Stimulated activated CD4-positive, alpha-beta T cell treated with anti-CD3 and anti-CD28 coated beads, Interleukin-12 subunit alpha, Interleukin-12 subunit beta, amount 100 ng/mL, for 48 hours (primary cell): ENCODE results near the gene NPAT.
A peak's percentile ranks its signal among the peaks of the same experiment; 100 is the strongest.
"Not testable (repeated sequence)": the region's sequence is repeated elsewhere in the genome, so short reads cannot be mapped to it uniquely, and the experiment has no call there.

Experiments used
- DNase-seq, 3 donors: peaks; one replicate each; pipeline ENCODE4 v3.0.0-alpha.2; 2020; ENCODE audit warnings: low read depth in 2 of 3, low spot score in 1 of 3

NPAT gene

DNA sequence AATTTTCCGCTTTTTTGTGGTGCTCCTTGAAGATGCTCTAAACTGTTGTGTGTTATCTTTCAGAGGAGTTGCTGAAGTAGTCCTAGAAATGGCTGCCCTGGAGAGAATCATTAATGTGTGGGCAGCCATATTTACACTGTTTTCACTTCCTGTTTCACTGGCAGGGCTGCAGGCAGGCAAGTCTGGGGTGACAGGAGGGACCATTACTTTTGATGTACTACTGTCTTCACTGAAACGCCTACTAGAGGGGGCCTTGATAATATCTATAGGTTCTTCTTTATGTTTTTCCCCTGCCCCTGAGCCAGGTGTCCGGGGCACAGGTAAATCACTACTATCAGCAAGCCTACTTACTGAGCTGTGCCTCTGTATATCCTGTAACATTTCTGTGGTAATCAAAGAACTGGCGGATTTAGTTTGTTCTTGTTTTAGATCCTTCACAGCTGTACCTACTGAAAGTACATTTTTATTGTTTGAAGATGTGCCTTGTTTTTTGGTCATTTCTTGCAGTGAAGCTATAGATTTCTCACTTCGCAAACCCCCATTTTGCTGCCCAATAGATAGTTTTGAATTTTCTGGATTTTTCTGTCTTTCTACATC lies 61.4 kb downstream of the NPAT start:
- DNase-seq = no peak

DNA sequence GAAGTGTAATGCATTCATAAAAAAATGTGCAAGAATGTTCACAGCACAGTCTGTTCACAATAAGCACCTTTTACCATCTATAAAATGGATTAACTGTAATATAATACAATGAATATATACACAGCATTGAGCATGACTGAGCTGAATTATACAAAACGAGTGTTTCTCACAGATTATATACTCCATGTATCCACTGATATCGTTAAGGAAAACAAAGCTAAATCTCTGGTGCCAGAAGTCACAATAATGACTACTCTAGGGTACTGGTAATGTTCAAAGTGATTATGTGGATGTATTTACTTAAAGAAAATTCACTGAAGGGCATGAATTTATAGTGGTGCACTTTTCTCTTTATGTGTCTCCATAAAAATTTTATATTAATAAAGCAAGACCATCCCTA lies 67.8 kb downstream of the NPAT start:
- no peak for DNase-seq

DNA sequence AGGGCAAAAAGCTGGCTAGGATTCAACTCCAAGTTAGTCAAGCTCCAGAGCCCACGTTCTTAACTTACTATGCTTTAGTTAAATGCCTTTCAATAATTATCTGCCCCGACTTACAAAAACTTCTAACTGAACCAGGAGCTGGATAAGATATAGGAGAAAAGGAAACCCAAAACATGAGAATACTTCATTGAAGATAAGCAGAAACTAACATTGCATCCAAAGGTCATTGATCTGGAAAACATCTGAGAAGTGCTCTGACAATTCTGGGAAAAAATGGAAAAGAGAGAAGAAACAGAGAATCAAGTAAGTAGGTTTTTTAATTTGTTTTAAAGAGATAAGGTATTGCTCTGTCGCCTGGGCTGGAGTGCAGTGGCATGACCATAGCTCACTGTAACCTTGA lies 73.9 kb downstream of the NPAT start:
- no peak for DNase-seq

DNA sequence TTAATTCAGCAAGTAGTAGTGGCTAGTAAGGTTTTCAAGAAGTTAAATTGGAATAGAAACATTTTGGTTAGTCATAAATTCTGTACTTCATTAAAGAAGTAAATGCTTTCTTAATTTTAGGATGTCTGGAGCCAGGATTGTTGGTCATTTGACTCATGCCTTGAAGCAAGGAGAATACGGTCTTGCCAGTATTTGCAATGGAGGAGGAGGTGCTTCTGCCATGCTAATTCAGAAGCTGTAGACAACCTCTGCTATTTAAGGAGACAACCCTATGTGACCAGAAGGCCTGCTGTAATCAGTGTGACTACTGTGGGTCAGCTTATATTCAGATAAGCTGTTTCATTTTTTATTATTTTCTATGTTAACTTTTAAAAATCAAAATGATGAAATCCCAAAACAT lies 75.3 kb downstream of the NPAT start:
- no peak for DNase-seq

DNA sequence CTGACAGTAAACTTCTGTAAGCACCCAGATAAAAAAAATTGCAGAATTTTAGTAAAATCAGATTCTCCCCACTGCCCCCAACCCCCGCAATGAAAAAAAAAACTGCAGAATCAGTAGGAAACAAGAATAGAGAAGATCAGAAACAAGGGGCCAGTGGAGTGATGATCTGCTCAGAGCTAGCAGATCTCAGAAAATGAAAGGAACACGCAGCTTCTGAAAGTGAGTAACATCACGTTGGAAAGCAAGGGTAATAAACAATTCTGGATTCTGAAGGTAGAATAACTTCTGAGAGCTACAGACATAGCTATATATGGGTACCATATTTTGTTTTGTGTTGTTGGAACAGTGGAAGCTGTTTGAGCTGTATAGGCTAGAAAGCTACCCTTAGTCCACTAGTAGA lies 77.8 kb downstream of the NPAT start:
- no peak for DNase-seq

DNA sequence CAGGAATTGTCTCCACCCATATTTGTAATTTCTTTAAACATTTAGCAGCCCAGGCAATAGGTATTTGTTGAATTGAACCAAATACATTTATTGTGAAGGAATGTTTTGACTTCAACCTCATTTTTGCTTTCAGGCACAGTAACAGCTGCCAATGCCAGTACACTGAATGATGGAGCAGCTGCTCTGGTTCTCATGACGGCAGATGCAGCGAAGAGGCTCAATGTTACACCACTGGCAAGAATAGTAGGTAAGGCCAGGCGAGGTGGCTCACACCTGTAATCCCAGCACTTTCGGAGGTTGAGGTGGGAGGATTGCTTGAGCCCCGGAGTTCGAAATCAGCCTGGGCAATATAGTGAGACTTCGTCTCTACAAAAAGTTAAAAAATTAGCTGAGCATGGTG lies 80.1 kb downstream of the NPAT start:
- no peak for DNase-seq

DNA sequence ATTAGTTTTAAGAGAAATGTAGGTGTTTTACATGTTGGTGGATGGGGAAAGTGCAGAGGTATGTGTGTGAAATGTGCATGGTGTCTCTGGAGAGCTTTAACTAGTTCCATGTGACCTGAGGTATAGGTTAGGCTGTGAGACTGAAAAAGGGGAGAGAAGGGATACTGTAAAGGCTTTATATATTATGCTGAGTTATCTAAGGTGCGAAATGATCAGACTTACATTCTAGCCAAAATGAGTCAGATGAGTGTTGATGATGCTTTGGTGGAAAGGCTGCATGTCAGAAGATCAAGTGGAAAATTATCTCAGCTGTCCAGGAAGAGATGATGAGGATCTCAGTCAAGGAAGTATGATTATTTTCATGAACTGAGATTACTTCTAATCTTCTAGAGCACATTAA lies 85.2 kb downstream of the NPAT start:
- DNase-seq = no peak

DNA sequence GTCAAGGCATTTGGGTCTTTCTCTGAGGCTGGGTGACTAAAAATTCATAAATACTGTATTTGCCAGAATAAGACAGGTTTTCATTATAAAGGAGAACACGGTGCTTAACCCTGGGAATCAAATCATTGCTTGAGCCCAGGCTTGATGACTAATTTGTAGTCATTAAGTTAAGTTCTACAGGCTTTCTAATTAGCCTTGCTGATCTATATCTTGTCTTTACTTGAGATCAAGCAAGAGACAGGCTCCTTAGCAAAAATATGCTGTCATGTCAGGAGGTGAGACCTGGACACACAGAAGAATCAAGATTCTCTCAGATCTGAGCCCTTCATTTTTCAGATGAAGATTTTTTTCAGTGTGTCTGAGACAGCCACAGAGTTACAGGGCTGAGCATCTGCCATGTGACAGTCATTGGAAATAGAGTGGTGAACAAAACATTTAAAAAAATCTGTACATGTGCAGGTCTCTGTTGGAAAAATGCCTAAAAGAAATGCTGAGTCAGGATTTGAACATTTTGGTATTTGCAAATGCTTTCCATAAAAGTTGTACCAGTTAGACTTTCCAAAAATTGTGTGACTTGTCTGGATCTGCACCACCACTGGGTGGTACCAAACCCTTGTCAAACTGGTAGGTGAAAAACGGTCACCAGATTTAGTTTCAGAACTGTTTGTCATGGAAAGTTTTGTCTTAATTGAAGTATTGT lies 86.4 kb downstream of the NPAT start:
- peak in 1 of 3 donors; percentile 23 for DNase-seq

DNA sequence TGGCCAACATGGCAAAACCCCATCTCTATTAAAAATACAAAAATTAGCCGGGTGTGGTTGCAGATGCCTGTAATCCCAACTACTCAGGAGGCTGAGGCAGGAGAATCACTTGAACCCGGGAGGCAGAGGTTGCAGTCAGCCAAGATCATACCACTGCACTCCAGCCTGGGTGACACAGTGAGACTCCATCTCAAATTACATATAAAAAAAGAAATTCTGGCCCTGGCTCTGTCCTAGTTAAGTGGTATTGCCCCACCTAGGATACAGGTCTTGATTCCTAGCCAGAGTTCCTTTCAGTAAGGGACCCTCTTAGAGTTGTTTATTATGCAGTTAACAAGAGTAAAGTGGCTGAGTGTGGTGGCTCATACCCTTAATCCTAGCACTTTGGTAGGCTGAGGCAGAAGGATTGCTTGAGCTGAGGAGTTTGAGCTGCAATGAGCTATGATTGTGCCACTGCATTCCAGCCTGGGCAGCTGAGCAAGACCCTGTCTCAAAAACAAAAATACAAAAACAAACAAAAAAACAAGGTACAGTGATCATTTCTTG lies 89.4 kb downstream of the NPAT start:
- not testable (repeated sequence) for DNase-seq

DNA sequence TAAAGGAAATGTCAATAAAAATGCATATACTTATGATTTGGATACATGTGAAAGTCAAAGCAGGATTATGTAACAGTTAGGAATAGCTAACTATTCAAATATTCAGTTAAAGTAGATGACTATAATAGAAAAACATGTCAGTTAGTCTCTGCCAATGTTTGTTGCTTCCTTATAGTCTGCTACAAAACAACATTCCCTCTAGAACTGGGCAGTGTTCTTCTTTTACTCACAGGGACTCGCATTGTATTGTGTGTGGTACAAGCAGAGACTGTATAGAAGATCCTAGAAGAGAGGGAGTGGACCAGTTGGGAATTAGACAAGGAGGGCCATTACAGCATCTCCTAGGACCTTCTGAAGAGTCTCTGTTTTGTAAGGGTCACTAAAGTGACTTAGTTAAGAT lies 90.4 kb downstream of the NPAT start:
- DNase-seq = no peak

DNA sequence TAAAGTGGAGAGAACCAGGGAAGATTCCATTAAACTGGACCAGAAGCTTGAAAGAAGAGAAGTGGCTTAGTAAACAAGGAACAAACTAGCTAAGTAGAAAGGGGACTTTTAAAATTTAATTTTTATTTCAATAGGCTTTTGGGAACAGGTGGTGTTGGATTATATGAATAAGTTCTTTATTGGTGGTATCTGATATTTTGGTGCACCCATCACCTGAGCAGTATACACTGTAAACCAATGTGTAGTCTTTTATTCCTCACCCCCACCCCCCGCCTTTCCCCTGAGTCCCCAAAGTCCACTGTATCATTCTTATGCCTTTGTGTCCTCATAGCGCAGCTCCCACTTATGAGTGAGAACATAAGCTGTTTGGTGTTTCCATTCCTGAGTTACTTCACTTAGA lies 93.7 kb downstream of the NPAT start:
- no peak for DNase-seq

DNA sequence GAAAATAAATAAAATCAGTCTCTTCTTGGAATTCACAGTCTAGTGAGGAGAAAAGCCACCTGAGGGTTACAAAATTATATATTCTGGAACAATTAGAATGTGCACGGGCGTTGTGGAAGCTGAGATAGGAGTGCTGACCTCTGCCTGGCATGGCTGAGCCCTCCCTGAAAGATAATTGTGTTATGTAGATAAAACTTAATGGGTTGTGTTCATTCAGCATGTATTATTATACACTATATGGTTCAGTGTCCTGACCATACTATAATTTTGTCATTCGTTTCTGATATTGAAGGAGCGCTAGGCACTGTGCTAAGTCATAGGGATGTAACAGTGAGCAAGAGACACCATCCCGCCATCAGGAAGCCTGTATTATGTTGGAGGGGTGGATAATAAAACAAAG lies 97.3 kb downstream of the NPAT start:
- no peak for DNase-seq

DNA sequence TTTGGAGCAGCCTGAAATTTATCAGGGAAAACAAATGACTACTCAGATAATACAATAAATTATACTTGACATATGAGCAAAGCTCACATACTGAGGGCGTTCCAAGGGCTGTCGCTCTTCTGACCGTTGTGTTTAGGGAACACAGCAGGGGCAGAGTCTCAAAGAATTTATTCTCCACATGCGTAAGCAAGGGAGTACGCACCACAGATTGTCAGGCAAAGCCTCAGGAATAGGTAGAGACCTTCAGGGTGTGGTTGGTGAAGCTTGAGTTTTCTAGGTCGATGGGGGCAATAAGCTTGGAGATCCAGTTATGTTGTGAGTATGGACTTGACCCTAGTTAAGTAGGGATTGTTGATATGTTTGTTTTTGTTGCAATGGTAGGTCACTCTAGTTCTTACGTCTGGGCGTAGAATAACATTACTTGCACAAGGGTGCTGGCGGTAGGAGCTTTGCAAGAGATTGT lies 100.2 kb downstream of the NPAT start:
- DNase-seq = no peak

DNA sequence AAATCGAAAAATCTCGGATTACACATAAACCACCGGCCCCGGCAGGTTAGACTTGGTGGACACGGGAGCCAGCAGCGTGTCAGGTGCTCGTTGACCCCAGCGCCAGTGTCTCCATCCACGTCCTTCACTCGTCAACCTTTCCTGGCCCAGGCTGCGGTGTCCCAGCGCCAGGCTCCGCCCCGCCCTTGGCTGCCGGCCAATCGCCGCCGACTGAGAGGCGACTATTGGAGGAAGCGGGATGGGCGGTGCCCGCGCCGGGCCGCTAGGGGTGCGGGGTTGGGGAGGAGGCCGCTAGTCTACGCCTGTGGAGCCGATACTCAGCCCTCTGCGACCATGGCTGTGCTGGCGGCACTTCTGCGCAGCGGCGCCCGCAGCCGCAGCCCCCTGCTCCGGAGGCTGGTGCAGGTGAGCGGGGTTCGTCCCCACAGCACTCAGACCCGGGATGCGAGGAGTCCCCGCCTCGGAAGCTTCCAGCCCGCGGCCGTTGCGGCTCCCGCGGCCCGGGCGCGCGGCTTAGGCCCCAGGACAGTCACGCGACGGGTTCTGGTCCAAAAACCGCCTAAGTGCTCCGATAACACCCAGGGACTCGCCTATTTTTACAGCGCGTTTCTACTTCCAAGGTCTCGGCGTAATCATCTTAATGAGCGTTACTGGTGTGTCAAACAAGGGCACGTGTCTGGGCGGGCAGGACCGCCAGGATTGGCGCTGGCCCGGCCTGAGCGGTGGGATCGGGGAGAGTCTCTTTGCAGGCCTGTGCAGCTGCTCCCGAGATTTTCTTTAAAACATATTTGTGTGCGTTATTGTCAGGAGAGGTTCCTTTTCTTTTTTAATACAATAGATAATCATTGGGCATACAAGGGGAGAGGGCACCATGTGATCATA lies 100.9 kb downstream of the NPAT start, which contains the start of gene ACAT1:
TSS of gene ACAT1 (plus strand) at position 294 of the 882 bp plus-strand sequence. CDS start at position 334, 40 bp downstream.
- peak; percentile 94 to 97 (median 94) for DNase-seq

DNA sequence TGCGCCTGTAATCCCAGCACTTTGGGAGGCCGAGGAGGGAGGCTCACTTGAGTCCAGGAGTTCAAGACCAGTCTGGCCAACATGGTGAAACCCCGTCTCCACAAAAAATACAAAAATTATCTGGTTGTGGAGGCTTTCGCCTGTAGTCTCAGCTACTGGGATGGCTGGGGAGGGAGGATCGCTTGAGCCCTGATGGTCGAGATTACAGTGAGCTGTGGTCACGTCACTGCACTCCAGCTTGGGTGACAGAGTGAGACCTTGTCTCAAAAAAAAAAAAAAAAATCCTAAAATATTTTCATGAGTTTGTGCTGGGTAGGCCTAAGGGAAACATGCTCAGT lies 101.5 kb downstream of the NPAT start:
- DNase-seq = not testable (repeated sequence)

DNA sequence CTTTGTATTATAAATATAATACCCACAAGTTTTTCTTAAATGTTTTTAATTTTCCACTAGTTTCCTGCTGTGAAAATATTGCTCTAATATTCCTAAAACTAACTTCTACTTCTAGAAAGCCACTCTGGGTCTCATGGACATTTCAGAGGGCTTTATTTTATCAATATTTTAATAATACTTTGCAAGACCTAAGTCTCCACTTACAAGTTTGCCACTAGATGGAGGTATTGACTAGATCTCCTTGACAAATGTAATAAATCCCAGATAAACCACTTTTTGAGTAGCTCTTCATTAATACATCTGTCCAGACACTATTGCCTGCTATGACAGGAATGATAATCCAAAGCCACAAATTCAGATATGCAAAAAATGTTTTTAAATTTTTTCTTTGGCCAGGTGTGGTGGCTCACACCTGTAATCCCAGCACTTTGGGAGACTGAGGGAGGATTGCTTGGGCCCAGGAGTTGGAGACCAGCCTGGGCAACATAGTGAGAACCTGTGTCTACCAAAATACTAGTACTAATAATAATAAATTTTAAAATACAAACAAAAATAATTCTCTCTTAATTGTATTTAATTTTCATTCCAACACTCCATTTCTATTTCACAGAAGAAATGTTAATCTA lies 104.6 kb downstream of the NPAT start:
- no peak for DNase-seq

DNA sequence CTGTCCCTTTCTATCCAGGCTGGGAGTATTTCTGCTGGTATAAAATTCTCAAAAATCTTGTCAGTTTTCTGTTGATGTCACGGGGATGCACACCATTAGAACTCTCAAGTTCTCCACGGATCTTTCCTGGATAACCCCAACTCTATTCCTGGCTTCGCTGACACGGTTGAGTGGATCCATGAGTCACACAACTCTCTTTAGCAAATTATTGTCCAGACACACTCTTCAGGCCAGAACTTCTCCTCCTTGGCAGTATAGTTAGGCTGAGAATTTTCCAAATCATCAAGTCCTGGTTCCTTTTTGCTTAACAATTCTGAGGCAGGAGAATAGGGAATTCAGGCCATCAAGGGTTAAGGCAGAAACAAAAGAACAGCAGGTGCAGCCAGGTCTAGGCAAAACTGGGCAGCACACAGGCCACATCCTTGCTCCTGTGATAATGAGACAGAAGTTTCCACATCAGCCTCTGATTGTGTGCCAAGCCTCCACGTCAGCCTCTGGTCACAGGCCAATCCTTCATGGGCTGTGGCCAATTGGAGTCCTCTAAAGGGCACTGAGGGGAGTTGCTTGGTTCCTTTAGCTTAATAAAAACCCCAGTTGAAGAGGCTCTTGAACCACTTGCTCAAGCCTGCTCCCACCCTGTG lies 106.8 kb downstream of the NPAT start:
- no peak for DNase-seq

DNA sequence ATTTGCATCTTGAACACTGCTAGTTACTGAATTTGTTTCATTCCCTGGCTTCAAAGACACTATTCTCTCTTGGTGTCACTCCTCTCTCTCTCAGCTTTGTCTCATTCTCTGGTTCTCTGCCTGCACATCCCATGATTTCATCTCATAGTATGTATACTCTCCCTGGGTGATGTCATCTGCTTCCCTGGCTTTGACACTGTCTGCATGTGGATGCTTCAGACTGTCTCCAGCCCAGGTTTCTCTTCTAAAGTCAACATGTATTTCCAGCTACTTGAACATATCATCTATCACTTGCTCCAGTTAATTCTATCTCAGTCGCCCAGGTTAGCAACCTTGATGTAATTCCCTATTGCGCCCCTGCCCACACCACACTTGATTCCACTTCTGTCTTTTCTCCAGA lies 110.4 kb downstream of the NPAT start:
- DNase-seq = no peak

DNA sequence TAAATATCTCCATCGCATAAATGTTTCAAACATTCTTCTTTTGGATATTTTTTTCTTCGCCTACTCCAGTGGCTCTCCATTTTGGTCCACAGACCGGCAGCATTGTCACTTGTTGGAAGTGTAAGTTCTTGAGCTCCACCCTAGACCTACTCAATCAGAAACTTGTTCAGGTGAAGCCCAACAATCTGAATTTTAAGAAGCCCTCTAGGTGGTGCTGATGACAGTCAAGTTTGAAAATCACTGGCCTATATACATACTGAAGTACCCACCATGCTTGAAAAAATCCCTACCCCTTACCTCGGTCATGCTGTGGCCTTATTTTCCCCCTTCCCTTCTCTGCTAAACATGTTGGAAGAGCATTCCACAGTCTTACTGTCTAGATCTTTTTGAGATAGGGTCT lies 111.3 kb downstream of the NPAT start:
- no peak for DNase-seq
